ENCODE data around the gene KIF12.
"Not testable (repeated sequence)": the region's sequence is repeated elsewhere in the genome, so short reads cannot be mapped to it uniquely, and the experiment has no call there.

The KIF12 gene

DNA sequence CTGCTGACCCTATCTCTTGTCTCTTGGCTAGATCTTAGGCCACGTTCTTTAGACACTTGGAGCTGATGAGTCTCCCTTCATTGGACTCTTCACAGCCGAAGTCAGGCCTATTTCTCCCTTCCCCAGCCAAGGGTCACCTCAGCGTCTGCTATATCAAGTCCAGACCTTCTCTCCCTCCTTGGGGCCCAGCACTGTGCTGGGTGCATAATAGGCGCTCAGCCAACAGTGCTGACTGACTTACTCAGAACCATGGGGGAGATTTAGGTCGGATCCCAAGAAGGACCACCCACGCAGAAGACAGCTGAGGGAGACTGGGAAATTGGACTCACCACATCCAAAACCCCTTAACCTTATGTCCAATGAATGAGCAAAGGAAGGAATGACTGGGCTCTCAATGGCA, 15.4 kb downstream of the KIF12 start:
- DNase-seq = no peak

DNA sequence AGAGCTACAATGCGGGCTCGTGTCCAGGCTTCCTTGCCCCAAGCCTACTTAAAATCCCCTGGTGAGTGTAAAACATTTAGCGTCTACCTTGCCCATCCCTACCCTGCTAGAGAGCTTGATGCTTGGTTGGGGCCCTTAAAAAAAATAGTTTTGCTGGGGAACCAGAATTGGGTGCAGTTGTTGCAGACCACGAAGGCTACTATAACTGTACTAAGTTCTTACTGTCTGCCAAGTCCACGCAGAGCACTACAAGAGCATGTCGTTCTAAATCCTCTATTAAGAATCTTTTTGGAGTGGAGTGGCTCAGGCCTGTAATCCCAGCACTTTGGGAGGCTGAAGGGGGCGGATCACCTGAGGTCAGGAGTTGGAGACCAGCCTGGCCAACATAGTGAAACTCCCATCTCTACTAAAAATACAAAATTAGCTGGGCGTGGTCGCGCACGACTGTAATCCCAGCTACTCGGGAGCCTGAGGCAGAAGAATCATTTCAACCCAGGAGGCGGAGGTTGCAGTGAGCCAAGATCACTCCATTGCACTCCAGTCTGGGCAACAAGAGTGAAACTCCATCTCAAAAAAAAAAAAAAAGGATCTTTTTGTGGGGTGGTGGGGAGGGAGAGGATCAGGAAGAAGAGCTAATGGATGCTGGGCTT, 16.2 kb downstream of the KIF12 start:
- not testable (repeated sequence) for DNase-seq

DNA sequence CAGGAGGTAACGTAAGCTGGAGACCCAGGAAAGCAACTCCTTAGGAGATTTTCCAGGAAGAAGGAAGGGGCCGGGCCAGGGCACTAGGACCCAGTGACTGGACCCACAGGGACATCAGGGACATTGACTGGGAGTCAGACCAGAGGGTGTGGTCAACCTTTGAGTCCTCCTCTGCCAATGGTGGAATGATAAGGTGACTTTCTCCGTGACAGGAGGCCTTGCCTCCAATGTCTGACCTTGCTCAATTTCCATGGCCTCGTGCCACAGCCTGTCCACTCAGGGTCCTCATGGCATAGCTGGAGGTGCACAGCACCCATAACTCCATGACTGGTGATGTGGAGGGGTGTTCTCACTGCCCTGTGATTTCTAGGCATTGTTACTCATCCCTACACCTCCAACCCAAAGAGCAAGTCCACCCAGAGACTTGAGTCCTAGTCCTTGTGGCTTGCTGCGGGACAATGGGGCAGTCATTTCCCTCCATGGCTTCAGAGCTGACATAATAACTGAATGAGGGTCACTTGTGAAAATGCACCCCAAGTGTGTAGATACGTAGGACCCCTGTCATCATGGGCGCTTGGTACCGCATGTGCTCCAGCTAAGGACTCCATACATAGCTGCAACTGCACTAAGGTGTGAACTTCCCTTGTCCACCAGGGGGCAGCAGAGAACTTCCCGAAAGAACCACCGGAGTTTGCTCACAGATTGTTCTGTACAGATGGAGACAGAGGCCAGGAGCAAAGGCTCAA, 16.9 kb downstream of the KIF12 start:
- DNase-seq = peak; percentile 20

DNA sequence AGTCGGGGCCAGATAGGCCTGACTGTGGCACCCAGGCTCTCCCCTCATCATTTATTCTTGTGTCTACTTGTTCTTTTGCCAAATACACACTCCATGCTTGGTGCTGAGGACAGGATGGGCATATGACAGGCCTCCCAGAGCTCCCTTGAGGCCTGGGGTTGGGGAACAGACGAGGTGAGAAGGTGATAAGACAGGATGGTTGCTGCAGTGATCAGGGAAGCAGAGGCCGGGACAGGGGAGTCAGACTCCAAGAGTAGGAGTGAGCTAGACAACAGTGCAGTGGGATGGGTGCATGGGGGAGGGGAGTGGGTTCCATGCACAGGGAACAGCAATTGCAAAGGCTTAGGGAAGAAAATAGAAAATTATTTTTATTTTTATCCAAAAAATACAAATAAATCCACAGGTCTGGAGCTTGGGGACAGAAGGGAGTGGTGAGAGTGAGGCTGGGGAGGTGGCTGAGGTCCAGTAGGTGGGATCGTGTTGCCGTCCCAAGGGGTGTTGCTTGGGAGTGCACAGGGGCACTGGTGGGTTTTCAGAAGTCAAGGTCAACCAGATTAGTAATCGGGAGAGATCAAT, 17.6 kb downstream of the KIF12 start:
- DNase-seq = no peak

DNA sequence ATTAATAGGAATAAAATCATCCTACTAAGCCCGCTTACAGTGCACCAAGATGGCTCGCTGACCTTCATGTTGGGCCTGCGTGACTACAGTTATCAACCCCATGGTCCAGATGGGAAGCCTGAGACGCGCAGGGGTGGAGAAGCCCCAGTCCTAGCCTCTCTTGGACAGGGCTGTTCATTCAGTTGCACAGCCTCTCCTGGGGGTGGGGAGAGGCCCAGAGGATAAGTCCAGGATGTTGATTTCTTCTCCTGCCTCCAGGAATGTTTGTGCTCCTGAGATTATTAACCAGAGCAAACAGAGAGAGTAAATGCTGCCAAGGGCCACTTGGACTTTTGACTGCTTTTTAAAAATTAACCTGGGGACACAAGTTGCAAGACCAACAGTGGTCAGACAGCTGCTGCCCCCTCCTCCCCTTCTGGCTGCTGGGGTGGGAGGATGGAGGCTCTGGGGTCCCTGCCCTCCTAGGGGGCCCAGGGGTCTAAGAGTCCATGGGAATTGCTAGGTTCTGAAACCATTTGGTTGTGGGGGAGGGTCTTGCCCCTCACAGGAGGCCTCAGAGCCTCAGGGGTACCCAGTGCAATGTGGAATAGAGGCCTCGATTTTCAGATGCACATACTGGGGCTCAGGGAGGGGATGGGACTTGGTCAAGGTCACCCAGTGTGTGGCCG, 18.2 kb downstream of the KIF12 start:
- DNase-seq = no peak

DNA sequence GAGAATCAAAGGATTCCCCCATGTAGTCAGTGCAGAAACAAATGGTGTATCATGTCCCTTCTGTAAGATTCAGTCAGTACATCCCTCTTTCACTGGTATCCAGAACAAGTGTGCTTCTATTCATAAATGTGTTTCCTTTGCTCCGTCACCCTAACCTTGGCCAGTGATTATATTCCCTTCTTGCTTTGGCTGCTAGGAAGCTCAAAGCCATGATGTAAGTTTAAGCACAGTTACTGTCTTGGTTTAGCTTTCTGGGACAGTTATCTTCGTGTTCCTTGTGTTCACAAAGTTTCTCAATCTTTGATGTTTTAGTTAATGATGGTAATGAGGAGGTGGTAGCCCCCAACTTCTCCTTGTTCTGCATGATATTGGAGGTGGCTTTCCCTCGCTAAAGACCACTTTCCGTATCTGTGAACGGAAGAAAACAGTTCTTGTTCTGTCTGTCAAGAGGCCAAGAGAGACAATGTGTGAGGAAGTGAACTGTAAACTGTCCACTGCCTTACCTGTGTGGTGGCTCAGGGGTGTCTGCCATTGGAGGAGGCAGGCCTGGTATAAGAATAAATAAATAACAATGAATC, 18.8 kb downstream of the KIF12 start:
- DNase-seq = no peak

- DNase-seq = no peak
These were observed 20.3 kb downstream of the KIF12 start for GRCh38 chr9:114078781-114079156.

DNA sequence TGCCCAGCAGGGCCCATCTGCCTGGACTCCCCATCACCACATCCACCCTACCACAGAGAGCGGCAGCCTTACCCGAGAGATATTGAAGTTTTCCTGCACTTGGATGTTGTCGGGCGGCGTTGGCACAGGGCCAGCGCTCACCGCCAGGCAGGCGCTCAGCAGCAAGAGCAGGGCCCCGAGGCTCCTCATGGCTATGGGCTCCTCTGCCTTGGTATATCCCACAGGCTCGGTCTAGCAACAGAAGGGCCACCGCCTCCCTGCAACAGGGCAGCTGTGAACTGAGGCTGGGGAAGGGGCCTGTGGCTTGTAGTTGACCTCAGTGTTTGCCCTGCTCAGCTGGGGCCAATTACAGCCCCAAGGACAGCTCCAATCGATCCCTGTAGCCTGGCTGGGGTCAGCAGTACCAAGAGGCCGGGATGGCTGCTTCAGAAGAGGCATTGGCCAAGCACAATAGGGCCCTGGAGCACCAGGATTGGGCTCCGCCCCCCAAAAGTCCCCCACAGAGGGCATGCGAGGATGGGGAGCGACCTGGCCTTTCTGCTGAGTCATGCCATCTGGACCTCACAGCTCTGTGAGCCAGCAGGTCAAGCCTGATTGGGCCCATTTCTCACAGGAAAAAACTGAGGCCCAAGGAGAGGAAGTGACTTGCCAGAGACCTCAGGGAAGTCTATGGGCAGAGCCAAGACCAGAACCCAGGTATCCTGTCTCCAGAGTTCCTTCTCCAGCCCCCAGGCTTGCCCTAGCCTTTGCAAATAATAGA, 20.9 kb downstream of the KIF12 start, which contains the start of gene AMBP:
TSS of gene AMBP (minus strand) at position 280 of the 760 bp plus-strand sequence. CDS start at position 189, 91 bp downstream.
- DNase-seq = no peak

- no peak for DNase-seq
These were observed 21.8 kb downstream of the KIF12 start for GRCh38 chr9:114077162-114077837.

DNA sequence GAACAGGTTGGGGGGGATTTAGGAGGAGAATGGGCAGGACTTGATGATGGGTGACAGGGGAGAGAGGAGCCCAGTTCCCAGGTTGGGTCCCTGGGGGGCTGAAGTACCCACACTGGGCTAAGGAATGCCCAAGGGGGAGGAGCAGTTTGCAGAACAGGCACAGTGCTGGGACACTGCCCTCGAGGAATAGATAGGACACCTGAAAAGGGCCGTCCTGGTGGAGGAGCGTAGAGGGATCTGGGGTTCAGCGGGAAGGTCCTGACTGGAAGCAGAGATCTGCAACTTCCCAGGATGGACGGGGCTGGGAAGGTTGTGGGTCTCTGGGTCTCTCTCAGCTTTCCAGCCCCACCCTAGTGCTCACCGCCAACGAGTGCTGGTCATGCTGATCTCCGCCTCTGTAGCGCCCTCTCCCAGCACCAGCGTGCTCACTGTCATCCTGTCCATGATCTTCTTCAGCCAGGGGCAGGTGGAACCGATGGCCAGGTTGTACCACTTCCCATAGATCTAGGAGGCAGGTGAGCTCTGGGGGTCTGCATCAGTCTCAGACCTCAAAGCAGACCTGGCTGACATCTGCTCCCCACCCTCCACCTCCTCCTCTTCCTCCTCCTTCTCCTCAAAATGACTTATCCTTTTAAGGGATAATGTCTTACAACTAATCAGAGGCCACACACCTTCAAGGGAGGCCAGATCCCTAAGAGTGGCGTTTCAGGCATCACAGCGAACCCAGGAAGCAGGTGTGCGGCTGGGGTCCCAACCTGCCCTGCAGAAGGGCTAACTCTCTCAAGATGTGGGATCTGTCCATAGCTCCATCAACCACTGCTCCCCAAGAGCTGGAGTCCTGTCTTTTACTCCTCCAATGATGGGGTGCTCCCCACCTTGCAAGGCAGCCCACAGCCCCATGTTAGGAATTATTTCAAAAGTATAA, 22.6 kb downstream of the KIF12 start:
- DNase-seq = no peak

DNA sequence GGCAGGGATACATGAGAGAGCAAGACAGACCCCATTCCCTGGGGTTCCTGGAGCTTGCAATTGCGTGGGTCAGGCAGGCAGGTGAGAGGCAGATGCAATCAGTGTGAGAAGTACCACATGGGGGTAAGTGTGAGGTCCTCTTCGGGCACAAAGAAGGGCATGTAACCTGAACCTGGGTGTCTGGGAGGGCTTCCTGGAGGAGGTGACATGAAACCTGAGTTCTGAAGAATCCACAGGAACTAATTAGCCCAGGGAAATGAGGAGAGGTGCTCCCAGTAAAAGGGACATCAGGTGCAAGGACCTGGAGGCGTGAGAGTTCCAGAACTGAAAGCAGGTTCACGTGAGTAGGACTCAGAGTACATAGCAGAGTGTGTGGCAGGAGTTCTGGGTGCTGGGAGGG, 23.5 kb downstream of the KIF12 start:
- no peak for DNase-seq

GRCh38 chr9:114072184-114073140, 26.6 kb downstream of the KIF12 start:
- no peak for DNase-seq

- no peak for DNase-seq
These were observed 27.8 kb downstream of the KIF12 start for GRCh38 chr9:114071197-114071795.

DNA sequence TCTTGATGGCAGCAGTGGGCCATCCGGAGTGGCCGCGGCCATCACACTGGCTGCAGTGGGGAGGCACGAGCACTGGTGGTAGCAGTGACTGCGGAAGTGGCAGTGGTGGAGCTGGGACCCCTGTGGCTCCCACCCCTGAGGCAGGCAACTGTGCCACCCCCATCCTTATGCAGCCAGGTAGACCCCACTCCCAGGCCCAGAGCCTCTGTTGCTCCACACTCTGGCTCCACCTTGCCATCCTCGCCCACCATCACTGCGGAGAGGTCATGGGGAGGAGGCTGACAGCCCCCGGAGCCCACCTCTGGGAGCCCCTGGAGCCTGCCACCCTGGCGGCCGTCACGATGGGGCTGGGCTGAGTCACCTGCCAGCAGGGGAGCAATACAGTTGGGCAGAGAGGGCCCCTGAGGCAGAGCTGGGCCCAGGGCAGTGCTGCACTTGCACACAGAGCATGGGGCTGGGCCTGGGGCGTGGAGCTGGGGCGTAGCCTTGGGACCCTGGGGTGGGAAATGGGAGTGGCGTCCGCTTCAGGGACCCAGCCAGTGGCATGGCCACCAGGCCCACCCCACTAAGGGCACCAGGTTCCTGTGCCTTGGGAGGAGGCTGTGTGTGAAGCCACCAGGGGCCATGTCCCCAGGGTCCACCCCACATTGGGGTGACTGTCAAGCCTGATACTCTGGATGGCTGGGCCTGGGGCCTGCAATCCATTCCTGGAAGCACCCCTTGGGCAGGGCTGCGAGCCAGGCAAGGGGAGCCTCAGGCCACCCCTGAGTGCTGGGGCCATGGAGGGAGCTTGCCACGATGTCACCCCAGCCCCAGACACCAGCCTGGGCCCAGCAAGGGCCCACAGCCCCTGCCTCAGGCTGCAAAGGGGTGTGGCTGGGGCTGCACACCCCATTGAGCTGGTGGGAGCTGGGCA, 28.6 kb downstream of the KIF12 start:
- DNase-seq = no peak

GRCh38 chr9:114069476-114070187, 29.5 kb downstream of the KIF12 start:
- no peak for DNase-seq

GRCh38 chr9:114065304-114065703, 33.8 kb downstream of the KIF12 start:
- no peak for DNase-seq

GRCh38 chr9:114061830-114062474, 37.1 kb downstream of the KIF12 start:
- no peak for DNase-seq

All from NCI-H2107 (cell line).